Measurements from ENCODE around the gene STAT5B.
A peak's percentile ranks its signal among the peaks of the same experiment; 100 is the strongest.
"Not testable (repeated sequence)": the region's sequence is repeated elsewhere in the genome, so short reads cannot be mapped to it uniquely, and the experiment has no call there.

Gene STAT5B

DNA sequence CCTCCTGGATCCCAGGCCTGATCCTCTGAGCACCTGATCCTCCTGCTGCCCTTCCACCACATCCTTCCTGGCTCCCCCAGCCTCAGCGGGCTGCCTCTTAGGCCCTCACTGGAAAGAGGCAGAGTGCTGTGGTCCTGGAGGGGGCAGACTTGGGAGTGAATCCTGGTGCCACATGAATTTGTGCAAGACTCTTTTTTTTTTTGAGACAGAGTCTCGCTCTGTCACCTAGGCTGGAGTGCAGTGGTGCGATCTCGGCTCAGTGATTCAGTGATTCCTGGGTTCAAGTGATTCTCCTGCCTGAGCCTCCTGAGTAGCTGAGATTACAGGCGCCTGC, 84.9 kb downstream of the STAT5B start:
- no peak for DNase-seq

DNA sequence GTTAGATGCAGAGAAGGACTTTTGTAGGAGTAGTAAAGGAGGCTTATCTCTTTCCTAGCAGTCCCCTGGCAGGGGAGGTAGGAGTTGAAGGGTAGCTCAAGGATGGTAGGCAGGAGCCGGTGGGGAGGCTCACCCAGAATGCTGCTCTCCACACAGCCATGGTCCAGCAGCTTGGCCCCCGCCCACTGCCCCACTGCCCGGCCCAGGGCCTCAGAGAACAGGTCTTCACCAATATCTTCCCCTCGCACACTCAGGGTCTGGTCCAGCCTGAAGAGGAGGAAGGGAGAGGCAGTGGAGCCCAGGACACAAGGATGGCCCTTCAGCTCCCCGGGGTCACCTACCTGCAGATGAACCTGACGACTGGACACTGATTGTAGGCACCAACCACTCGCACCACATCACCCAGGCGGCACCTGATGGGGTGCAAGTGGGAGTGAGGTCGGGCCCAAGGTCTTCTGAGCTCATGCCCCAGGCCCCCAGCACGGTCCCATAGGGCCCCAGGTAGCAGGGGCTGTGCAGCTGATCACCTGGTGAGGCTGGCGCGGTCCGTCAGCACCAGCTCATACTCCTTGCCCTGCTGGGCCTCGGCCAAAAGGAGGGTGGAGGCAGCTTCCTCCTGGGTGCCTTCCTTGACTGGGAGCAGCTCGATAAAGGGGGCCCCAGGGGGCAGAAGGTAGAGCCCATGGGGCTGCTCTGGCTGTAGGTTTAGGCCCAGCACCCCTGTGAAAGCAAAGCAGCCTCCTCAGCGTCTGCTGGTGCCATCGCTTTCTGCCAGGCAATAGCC, 85.5 kb downstream of the STAT5B start:
- DNase-seq, result no peak

- DNase-seq, result no peak
Observed at GRCh38 chr17:42189651-42189965, 86.6 kb downstream of the STAT5B start.

DNA sequence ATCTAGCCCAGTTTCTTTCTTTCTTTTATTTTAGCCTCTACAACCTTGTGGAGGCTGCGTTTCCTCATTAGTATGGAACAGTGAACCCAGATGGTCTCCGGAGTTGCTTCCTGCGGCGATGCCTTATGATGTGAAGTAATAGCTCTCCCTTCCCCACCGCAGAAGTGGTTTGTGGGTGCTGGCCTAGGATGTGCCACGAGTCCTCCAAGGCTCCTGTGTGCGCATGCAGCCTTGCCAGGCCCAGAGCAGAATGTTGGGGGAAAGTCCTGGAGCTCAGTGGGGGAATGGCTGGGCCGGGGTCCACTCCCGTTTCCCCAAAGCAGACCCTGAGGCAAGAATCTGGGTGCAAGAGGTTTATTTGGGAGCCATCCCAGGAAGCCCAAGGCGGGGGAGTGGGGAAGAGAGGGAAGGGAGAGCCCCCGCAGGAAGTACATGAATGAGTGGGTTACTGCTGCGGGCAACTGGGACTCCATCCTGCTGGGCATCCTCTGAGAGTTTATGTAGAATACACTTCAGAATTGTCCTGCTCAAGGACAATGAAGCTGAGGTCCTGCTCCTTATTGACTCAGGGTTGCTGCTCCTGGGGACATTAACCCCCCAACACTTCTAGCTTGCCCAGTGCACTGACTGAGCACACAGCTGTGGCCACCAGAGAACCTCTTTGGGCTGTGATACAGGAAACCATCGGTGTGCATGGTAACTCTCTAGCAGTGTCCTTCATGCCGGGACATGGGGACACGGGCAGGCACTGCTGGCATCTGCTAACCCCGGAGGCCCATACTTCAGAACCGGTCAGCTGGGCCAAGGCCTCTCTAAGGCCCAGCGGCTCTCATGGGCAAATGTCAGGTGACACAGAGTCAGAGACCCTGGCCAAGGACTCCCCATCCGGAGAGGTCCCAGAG, 87.2 kb downstream of the STAT5B start:
- peak; percentile 92 to 94 for DNase-seq

GRCh38 chr17:42187833-42188232, 88.4 kb downstream of the STAT5B start:
- no peak for DNase-seq

- DNase-seq, result not testable (repeated sequence)
Observed at GRCh38 chr17:42186191-42186590, 90.0 kb downstream of the STAT5B start.

DNA sequence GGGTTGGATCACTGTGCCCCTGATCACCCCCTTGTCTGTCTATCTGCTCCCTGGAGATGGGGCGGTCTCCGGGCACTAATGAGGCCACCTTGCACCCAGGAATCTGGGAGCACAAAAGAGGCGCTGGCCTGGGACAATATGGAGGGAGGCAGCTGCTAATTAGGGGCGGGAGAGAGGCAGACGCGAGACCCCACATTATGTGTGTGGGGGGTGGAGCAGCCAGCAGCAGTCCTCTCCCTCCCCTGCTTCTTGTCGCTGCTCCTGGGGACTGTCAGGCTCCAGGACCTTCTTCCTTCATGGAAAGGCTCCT, 90.6 kb downstream of the STAT5B start:
- DNase-seq, result no peak

- DNase-seq, result no peak
Observed at GRCh38 chr17:42184713-42185620, 91.2 kb downstream of the STAT5B start, which contains the start of gene HCRT. Gene HCRT (minus strand): TSS chr17:42185452. CDS start chr17:42185365, 87 bp downstream.

- DNase-seq, result peak; percentile 63 to 64
Observed at GRCh38 chr17:42183741-42184711, 92.2 kb downstream of the STAT5B start.

DNA sequence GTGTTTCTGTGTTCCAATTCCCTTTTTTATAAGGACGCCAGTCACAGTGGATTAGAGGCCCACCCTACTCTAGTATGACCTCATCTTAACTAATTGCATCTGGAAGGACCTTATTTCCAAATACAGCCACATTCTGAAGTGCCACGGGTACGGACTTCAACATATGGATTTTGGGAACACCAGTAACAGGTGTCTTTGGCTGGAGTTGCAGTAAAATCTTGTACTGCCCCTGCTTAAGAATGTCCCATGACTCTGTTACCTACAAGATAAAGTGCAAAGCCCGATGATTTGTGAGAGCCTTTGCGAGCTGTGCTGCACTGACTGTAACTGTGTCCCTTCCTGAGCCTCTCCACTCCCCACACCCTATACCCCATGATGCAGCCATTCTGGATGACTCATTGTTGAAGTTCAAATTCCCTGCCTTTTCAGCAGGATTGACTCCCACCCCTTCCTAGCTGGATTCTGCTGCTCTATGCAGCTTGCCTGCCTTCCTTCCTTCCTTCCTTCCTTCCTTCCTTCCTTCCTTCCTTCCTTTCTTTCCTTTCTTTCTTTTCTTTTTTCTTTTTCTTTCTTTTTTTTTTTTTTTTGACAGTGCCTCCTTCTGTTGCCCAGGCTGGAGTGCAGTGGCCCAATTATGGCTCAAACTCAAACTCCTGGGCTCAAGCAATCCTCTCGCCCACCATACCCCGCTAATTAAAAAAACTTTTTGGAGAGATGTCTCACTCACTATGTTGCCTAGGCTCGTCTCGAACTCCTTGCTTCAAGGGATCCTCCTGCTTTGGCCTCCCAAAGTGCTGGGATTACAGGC, 93.1 kb downstream of the STAT5B start:
- DNase-seq, result peak in 1 of 2 experiments; percentile 11

GRCh38 chr17:42181851-42182207, 94.4 kb downstream of the STAT5B start:
- DNase-seq, result no peak

DNA sequence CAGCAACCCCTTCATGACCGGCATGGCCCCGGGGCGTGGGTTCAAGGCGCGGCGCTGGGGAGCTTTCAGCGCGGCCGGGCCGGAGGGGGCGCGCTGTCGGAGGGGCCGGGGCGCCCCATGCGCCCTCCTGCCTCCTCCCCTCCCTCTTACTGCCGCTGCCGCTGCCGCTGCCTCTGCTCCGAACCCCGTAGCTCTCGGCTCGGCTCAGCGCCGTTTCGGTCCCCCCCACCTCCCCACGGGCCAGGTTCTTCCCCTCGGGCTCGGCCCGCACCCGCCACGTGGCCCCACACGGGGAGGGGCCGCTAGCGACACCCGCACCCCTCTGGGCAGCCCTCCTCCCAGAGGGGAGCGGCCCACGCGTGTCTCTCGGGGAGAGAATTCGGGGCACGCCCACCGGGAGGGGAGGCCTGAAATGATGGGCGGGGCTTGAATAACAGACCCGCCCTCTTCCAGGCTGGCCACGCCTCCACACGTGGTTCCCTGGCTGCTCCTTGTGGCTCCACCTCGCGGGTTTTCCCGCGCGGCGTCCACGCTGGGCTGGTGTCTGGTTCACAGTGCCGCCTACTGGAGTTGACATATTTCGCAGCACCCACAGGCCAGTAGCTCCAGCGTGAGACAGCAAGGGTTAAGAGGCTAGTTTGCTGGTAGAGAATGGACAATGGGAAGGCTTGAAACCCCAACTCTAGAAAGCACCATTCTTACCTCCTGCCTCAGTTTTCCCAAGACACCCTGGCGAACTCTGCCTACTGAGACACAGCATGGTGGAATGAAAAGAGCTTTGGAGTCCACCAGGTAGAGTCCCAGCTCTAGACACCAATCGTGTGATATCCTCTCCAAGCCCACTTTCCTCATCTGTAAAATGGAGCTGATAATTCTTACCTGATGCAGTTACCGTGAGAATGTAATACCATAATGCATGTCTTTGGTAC, 95.0 kb downstream of the STAT5B start, which contains the start of gene KCNH4:
TSS of gene KCNH4 (minus strand) at position 221 of the 929 bp plus-strand sequence. CDS start at position 24, 197 bp downstream.
- peak; percentile 73 to 74 for DNase-seq

GRCh38 chr17:42180411-42180921, 95.7 kb downstream of the STAT5B start:
- no peak for DNase-seq

GRCh38 chr17:42179911-42180410, 96.2 kb downstream of the STAT5B start:
- DNase-seq, result peak; percentile 10

DNA sequence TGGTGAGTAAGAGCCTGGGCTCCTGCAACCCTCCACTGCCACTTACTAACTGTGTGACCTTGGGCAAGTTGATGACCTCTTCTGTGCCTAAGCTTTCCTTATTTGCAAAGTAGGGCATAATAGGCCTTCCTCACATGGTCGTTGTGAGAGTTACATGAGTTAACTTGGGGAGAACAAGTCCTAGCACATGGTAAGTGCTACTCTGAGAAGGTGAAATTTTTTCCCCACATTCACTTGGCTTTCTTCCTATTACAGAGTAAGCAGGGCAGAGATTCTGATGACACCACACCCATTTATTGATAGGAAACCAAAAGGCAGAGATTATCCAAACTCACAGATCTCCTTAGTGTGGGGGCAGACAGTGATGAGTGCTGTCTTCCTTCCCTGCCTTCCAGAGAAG, 96.9 kb downstream of the STAT5B start:
- DNase-seq, result no peak

- no peak for DNase-seq
Observed at GRCh38 chr17:42178817-42179216, 97.4 kb downstream of the STAT5B start.

GRCh38 chr17:42177684-42178083, 98.5 kb downstream of the STAT5B start:
- DNase-seq, result no peak

GRCh38 chr17:42174126-42174783, 101.9 kb downstream of the STAT5B start:
- DNase-seq, result no peak

GRCh38 chr17:42171831-42172230, 104.4 kb downstream of the STAT5B start:
- DNase-seq, result no peak
